H1 (cell line): Measurements from ENCODE around the gene NAA50.

Experiments
- CHD2 ChIP-seq: IDR thresholded peaks from 2 replicates; pipeline ENCODE4 v1.6.1; 2012; ENCODE audit warnings: low read length, improper control_type of control experiment
- EGR1 ChIP-seq: IDR thresholded peaks from 2 replicates; pipeline ENCODE4 v1.6.1; 2011; ENCODE audit warnings: low read depth, low read length, borderline replicate concordance
- EP300 ChIP-seq, 2 experiments: IDR thresholded peaks; 1 replicate in 1 of 2; 2 replicates in 1 of 2; pipeline ENCODE4 v1.6.1; 2011 to 2012; ENCODE audit warnings: low read depth in 2 of 2, low read length in 2 of 2, mild to moderate bottlenecking in 2 of 2, borderline replicate concordance in 1 of 2, inconsistent platforms in 1 of 2, moderate library complexity in 1 of 2
- EZH2 ChIP-seq: fragments of 200-600 bp; sonication (generic); IDR thresholded peaks from 2 replicates; pipeline ENCODE4 v1.7.1; 2012; ENCODE audit warnings: low read depth, mild to moderate bottlenecking, moderate library complexity, low read length, inconsistent platforms; ENCODE audit not compliant: severe bottlenecking
- POLR2A ChIP-seq, 2 experiments: IDR thresholded peaks; 1 replicate in 1 of 2; 2 replicates in 1 of 2; pipeline ENCODE4 v1.6.1; 2011; ENCODE audit warnings: low read depth in 2 of 2, low read length in 2 of 2, mild to moderate bottlenecking in 2 of 2; ENCODE audit errors: control extremely low read depth in 1 of 2
- POLR2AphosphoS5 ChIP-seq: IDR thresholded peaks from 2 replicates; pipeline ENCODE4 v1.6.1; 2011; ENCODE audit warnings: low read depth, low read length
- SIRT6 ChIP-seq: IDR thresholded peaks from one replicate; pipeline ENCODE4 v1.7.1; 2012; ENCODE audit warnings: low read length, inconsistent platforms
- ZNF274 ChIP-seq: IDR thresholded peaks from 2 replicates; pipeline ENCODE4 v1.7.0; 2012; ENCODE audit warnings: low read length, borderline replicate concordance; ENCODE audit errors: extremely low read depth
- TF ChIP-seq, protein P1 (sequence below), 3 experiments: IDR thresholded peaks; 1 replicate in 2 of 3; 2 replicates in 1 of 3; pipeline versions ENCODE4 v1.5.1 to v1.6.1; 2011; ENCODE audit warnings: low read length in 3 of 3, mild to moderate bottlenecking in 3 of 3, inconsistent platforms in 2 of 3, low read depth in 1 of 3, moderate library complexity in 1 of 3; ENCODE audit not compliant: insufficient read depth in 1 of 3; ENCODE audit errors: control extremely low read depth in 1 of 3
- TF ChIP-seq, protein P2 (sequence below): IDR thresholded peaks from 2 replicates; pipeline ENCODE4 v1.6.1; 2012; ENCODE audit warnings: inconsistent platforms
- TF ChIP-seq, protein P3 (sequence below): IDR thresholded peaks from 2 replicates; pipeline ENCODE4 v1.6.1; 2011; ENCODE audit warnings: low read depth, mild to moderate bottlenecking, low read length; ENCODE audit not compliant: insufficient read depth

DNA sequence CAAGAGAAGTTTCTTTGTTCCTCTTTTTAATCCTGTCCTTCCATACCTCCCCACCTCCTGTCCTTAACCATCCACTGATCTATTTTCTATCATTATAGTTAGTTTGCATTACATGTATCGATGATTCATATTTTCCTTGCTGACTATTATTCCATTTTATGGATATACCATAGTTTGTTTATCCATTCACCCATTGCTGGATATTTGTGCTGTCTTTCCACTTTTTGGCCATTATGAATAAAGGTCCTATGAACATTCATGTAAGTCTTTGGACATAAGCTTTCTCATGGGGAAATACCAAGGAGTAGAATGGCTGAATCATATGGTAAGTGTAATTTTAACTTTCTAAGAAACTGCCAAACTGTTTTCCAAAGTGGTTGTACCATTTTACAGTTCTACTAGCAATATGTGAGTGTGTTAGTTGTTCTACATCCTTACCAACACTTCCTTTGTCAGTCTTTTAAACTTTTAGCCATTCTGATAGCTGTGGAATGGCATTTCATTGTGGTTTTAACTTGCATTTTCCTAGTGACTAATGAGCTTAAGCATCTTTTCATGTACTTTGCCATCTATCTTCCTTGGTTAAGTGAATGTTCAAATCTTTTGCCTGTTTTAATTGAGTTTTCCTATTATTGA lies 12.5 kb upstream of the NAA50 start:
- TF ChIP-seq, protein P1, sequence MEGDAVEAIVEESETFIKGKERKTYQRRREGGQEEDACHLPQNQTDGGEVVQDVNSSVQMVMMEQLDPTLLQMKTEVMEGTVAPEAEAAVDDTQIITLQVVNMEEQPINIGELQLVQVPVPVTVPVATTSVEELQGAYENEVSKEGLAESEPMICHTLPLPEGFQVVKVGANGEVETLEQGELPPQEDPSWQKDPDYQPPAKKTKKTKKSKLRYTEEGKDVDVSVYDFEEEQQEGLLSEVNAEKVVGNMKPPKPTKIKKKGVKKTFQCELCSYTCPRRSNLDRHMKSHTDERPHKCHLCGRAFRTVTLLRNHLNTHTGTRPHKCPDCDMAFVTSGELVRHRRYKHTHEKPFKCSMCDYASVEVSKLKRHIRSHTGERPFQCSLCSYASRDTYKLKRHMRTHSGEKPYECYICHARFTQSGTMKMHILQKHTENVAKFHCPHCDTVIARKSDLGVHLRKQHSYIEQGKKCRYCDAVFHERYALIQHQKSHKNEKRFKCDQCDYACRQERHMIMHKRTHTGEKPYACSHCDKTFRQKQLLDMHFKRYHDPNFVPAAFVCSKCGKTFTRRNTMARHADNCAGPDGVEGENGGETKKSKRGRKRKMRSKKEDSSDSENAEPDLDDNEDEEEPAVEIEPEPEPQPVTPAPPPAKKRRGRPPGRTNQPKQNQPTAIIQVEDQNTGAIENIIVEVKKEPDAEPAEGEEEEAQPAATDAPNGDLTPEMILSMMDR (IDR thresholded peaks at IDR 0.05; ENCODE audit: control extremely low read depth in 1 of 3, insufficient read depth in 1 of 3, low read depth in 1 of 3, low read length in 3 of 3), result no peak
- no peak for TF ChIP-seq EP300 (IDR thresholded peaks at IDR 0.05; ENCODE audit: borderline replicate concordance in 1 of 2, low read depth in 2 of 2, low read length in 2 of 2)
- TF ChIP-seq POLR2AphosphoS5, result no peak
- TF ChIP-seq ZNF274, result no peak
- no peak for TF ChIP-seq SIRT6
- no peak for TF ChIP-seq EGR1
- TF ChIP-seq, protein P2, sequence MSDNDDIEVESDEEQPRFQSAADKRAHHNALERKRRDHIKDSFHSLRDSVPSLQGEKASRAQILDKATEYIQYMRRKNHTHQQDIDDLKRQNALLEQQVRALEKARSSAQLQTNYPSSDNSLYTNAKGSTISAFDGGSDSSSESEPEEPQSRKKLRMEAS, result no peak
- TF ChIP-seq POLR2A (IDR thresholded peaks at IDR 0.05; ENCODE audit: control extremely low read depth in 1 of 2, low read depth in 2 of 2, low read length in 2 of 2), result no peak
- no peak for TF ChIP-seq CHD2
- TF ChIP-seq EZH2, result no peak
- TF ChIP-seq, protein P3, sequence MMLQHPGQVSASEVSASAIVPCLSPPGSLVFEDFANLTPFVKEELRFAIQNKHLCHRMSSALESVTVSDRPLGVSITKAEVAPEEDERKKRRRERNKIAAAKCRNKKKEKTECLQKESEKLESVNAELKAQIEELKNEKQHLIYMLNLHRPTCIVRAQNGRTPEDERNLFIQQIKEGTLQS, result no peak
